Measurements from ENCODE around the gene FBXO15. TPM values are rescaled to one million over a fixed set of nuclear protein-coding genes. Genes with fewer than 3 reads are reported as not detected.

FBXO15 gene
- total and polyA plus RNA-seq, 4 donors, result 0.23 to 0.50 (median 0.41) TPM

DNA sequence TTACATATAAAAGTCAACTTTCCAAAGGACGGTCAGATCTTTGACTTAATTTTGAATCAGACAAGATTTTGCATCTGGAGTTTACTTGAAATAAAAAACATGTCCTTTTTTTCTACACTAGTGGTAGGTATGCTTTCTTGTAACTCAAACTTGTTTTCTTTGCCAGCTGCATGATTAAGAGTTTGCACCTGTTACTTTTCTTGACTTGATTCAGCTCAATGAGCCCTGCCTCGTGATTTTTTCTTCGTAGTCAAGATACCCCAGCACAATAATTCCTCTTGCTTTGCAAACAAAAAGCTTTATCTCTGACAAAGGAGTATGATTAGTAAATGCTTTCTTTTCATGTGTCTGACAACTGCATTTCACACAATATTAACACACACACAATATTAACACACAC lies 82.3 kb downstream of the FBXO15 start:
- H3K9me3 ChIP-seq (ENCODE audit: control insufficient read depth in 4 of 4, low read length in 3 of 4), result no peaks in the 10 kb centered on the region
- H3K4me1 ChIP-seq (ENCODE audit: control insufficient read depth in 4 of 4, insufficient read depth in 4 of 4, low read length in 3 of 4), result no peaks in the 10 kb centered on the region
- no peak for TF ChIP-seq FOXA2 (IDR thresholded peaks at IDR 0.05)
- TF ChIP-seq, protein P1, sequence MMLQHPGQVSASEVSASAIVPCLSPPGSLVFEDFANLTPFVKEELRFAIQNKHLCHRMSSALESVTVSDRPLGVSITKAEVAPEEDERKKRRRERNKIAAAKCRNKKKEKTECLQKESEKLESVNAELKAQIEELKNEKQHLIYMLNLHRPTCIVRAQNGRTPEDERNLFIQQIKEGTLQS (IDR thresholded peaks at IDR 0.05), result no peak
- TF ChIP-seq GABPA (IDR thresholded peaks at IDR 0.05 in 1 of 2, conservative IDR thresholded peaks at IDR 0.05 in 1 of 2), result no peak
- TF ChIP-seq, protein P2, sequence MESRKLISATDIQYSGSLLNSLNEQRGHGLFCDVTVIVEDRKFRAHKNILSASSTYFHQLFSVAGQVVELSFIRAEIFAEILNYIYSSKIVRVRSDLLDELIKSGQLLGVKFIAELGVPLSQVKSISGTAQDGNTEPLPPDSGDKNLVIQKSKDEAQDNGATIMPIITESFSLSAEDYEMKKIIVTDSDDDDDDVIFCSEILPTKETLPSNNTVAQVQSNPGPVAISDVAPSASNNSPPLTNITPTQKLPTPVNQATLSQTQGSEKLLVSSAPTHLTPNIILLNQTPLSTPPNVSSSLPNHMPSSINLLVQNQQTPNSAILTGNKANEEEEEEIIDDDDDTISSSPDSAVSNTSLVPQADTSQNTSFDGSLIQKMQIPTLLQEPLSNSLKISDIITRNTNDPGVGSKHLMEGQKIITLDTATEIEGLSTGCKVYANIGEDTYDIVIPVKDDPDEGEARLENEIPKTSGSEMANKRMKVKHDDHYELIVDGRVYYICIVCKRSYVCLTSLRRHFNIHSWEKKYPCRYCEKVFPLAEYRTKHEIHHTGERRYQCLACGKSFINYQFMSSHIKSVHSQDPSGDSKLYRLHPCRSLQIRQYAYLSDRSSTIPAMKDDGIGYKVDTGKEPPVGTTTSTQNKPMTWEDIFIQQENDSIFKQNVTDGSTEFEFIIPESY (IDR thresholded peaks at IDR 0.05), result no peak
- TF ChIP-seq YY1 (IDR thresholded peaks at IDR 0.05), result no peak
- TF ChIP-seq NR2F2 (IDR thresholded peaks at IDR 0.05), result no peak
- no peak for TF ChIP-seq CTCF (IDR thresholded peaks at IDR 0.05; ENCODE audit: low read depth, low read length, missing input control)
- no peak for TF ChIP-seq RXRA (IDR thresholded peaks at IDR 0.05)
- no peak for TF ChIP-seq HNF4A (conservative IDR thresholded peaks at IDR 0.05)
- TF ChIP-seq, protein P3, sequence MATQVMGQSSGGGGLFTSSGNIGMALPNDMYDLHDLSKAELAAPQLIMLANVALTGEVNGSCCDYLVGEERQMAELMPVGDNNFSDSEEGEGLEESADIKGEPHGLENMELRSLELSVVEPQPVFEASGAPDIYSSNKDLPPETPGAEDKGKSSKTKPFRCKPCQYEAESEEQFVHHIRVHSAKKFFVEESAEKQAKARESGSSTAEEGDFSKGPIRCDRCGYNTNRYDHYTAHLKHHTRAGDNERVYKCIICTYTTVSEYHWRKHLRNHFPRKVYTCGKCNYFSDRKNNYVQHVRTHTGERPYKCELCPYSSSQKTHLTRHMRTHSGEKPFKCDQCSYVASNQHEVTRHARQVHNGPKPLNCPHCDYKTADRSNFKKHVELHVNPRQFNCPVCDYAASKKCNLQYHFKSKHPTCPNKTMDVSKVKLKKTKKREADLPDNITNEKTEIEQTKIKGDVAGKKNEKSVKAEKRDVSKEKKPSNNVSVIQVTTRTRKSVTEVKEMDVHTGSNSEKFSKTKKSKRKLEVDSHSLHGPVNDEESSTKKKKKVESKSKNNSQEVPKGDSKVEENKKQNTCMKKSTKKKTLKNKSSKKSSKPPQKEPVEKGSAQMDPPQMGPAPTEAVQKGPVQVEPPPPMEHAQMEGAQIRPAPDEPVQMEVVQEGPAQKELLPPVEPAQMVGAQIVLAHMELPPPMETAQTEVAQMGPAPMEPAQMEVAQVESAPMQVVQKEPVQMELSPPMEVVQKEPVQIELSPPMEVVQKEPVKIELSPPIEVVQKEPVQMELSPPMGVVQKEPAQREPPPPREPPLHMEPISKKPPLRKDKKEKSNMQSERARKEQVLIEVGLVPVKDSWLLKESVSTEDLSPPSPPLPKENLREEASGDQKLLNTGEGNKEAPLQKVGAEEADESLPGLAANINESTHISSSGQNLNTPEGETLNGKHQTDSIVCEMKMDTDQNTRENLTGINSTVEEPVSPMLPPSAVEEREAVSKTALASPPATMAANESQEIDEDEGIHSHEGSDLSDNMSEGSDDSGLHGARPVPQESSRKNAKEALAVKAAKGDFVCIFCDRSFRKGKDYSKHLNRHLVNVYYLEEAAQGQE (IDR thresholded peaks at IDR 0.05), result no peak
- no peak for TF ChIP-seq RAD21 (IDR thresholded peaks at IDR 0.05)
- DNase-seq (ENCODE audit: low spot score), result no peak
- peaks cover 0 to 7% (median 0%) of the 10 kb centered on the region in 4 donors for H3K27me3 ChIP-seq (ENCODE audit: control insufficient read depth in 4 of 4, insufficient read depth in 4 of 4, low read length in 3 of 4)
- H3K27ac ChIP-seq (ENCODE audit: low read depth in 1 of 2, low read length in 2 of 2), result no peak overlapping the region
- no peak overlapping the region for H3K9ac ChIP-seq (ENCODE audit: low read depth in 1 of 2, low read length in 2 of 2)
- WGBS, result 85% methylated on average over 3 of the region's 3 CpGs
- no peaks in the 10 kb centered on the region for H3K36me3 ChIP-seq (ENCODE audit: control insufficient read depth in 4 of 4, insufficient read depth in 3 of 4, low read depth in 1 of 4, low read length in 3 of 4)
- H3K4me3 ChIP-seq (ENCODE audit: low read depth in 1 of 3, low read length in 3 of 3), result no peak overlapping the region

GRCh38 chr18:74064510-74064909 lies 83.1 kb downstream of the FBXO15 start:
- Histone ChIP-seq H3K9me3 (ENCODE audit: control insufficient read depth in 4 of 4, low read length in 3 of 4) (no peaks in the 10 kb centered on the region), H3K36me3 (ENCODE audit: control insufficient read depth in 4 of 4, insufficient read depth in 3 of 4, low read depth in 1 of 4, low read length in 3 of 4) (no peaks in the 10 kb centered on the region), H3K27ac (ENCODE audit: low read depth in 1 of 2, low read length in 2 of 2) (no peak overlapping the region), H3K4me3 (ENCODE audit: low read depth in 1 of 3, low read length in 3 of 3) (no peak overlapping the region), H3K4me1 (ENCODE audit: control insufficient read depth in 4 of 4, insufficient read depth in 4 of 4, low read length in 3 of 4) (no peaks in the 10 kb centered on the region), H3K9ac (ENCODE audit: low read depth in 1 of 2, low read length in 2 of 2) (no peak overlapping the region), H3K27me3 (ENCODE audit: control insufficient read depth in 4 of 4, insufficient read depth in 4 of 4, low read length in 3 of 4) (peaks cover 0 to 7% (median 0%) of the 10 kb centered on the region in 4 donors)
- TF ChIP-seq NR2F2 (IDR thresholded peaks at IDR 0.05), result no peak
- TF ChIP-seq, protein P1 (IDR thresholded peaks at IDR 0.05), result no peak
- TF ChIP-seq RXRA (IDR thresholded peaks at IDR 0.05), result no peak
- no peak for TF ChIP-seq CTCF (IDR thresholded peaks at IDR 0.05; ENCODE audit: low read depth, low read length, missing input control)
- TF ChIP-seq YY1 (IDR thresholded peaks at IDR 0.05), result no peak
- TF ChIP-seq HNF4A (conservative IDR thresholded peaks at IDR 0.05), result no peak
- no peak for DNase-seq (ENCODE audit: low spot score)
- 65% methylated on average over 6 of the region's 6 CpGs for WGBS

Measured in liver (tissue), 9 donors.